HG03103 (cell line): ENCODE measurements around the gene CDC123.
"Not testable (repeated sequence)": the region's sequence is repeated elsewhere in the genome, so short reads cannot be mapped to it uniquely, and the experiment has no call there.

Experiments
- ATAC-seq: cut with Tn5 transposase; IDR thresholded peaks from one replicate; pipeline ENCODE4 v1.9.1; 2021; ENCODE audit warnings: low read depth; ENCODE audit not compliant: unreplicated experiment

Gene CDC123

GRCh38 chr10:12189426-12189825 lies 6.6 kb upstream of the CDC123 start:
- no peak for ATAC-seq

- ATAC-seq = no peak
Measured at GRCh38 chr10:12191715-12192114, 4.3 kb upstream of the CDC123 start.

GRCh38 chr10:12193193-12193592 lies 2.8 kb upstream of the CDC123 start:
- ATAC-seq = no peak

GRCh38 chr10:12194752-12195271 lies 1.2 kb upstream of the CDC123 start:
- no peak for ATAC-seq

- no peak for ATAC-seq
Measured at GRCh38 chr10:12195281-12195602, 746 bp upstream of the CDC123 start.

GRCh38 chr10:12196531-12197211 lies 683 bp downstream of the CDC123 start:
- ATAC-seq = no peak

- ATAC-seq = no peak
Measured at GRCh38 chr10:12198156-12198555, 2.2 kb downstream of the CDC123 start.

GRCh38 chr10:12200850-12201249 lies 4.9 kb downstream of the CDC123 start:
- no peak for ATAC-seq

- ATAC-seq = no peak
Measured at GRCh38 chr10:12201543-12201942, 5.6 kb downstream of the CDC123 start.

- no peak for ATAC-seq
Measured at GRCh38 chr10:12202226-12202625, 6.2 kb downstream of the CDC123 start.

GRCh38 chr10:12205082-12205481 lies 9.1 kb downstream of the CDC123 start:
- ATAC-seq = no peak

- no peak for ATAC-seq
Measured at GRCh38 chr10:12207114-12207513, 11.1 kb downstream of the CDC123 start.

- no peak for ATAC-seq
Measured at GRCh38 chr10:12208460-12208859, 12.5 kb downstream of the CDC123 start.

- no peak for ATAC-seq
Measured at GRCh38 chr10:12212454-12212853, 16.5 kb downstream of the CDC123 start.

- no peak for ATAC-seq
Measured at GRCh38 chr10:12213621-12214020, 17.6 kb downstream of the CDC123 start.

GRCh38 chr10:12214093-12214492 lies 18.1 kb downstream of the CDC123 start:
- ATAC-seq = no peak

- no peak for ATAC-seq
Measured at GRCh38 chr10:12214763-12215218, 18.8 kb downstream of the CDC123 start.

- ATAC-seq = no peak
Measured at GRCh38 chr10:12218991-12219390, 23.0 kb downstream of the CDC123 start.

- ATAC-seq = no peak
Measured at GRCh38 chr10:12221323-12222298, 25.6 kb downstream of the CDC123 start.

GRCh38 chr10:12225444-12225843 lies 29.5 kb downstream of the CDC123 start:
- ATAC-seq = no peak

GRCh38 chr10:12226438-12226837 lies 30.4 kb downstream of the CDC123 start:
- ATAC-seq = not testable (repeated sequence)
